Smooth muscle cell (in vitro differentiated cells): ENCODE results near the gene ATP8B1. TPM values are rescaled to one million over a fixed set of nuclear protein-coding genes. Genes with fewer than 3 reads are reported as not detected.
A peak's percentile ranks its signal among the peaks of the same experiment; 100 is the strongest.

Experiments
- DNase-seq: peaks from one replicate; lab custom pipeline; 2025; ENCODE audit not compliant: unreplicated experiment; lab: John Stamatoyannopoulos, UW
- H2AFZ ChIP-seq: fragments of 200-600 bp; sonication (generic); 2 replicates; pipeline ENCODE4 v1.6.0; 2016; ENCODE audit warnings: antibody characterized with exemption, low read depth, mild to moderate bottlenecking
- H3F3A ChIP-seq: fragments of 200-600 bp; sonication (generic); 2 replicates; pipeline ENCODE4 v1.6.0; 2017; ENCODE audit warnings: antibody characterized with exemption, low read depth
- H3K27ac ChIP-seq: fragments of 200-600 bp; sonication (generic); 2 replicates; pipeline ENCODE4 v1.5.1; 2016; ENCODE audit warnings: low read depth, mild to moderate bottlenecking
- H3K27me3 ChIP-seq: fragments of 200-600 bp; sonication (generic); 2 replicates; pipeline ENCODE4 v1.6.1; 2016; ENCODE audit warnings: low read depth, mild to moderate bottlenecking
- H3K36me3 ChIP-seq: fragments of 200-600 bp; sonication (generic); 2 replicates; pipeline ENCODE4 v1.5.1; 2016; ENCODE audit warnings: low read depth
- H3K4me1 ChIP-seq: fragments of 200-600 bp; sonication (generic); 2 replicates; pipeline ENCODE4 v1.5.1; 2016; ENCODE audit warnings: low read depth
- H3K4me2 ChIP-seq: fragments of 200-600 bp; sonication (generic); 2 replicates; pipeline ENCODE4 v1.6.0; 2016; ENCODE audit warnings: mild to moderate bottlenecking
- H3K4me3 ChIP-seq: fragments of 200-600 bp; sonication (generic); 2 replicates; pipeline ENCODE4 v1.5.1; 2016; ENCODE audit warnings: mild to moderate bottlenecking
- H3K79me2 ChIP-seq: fragments of 200-600 bp; sonication (generic); 2 replicates; pipeline ENCODE4 v1.6.0; 2016; ENCODE audit warnings: low read depth, mild to moderate bottlenecking
- H3K9ac ChIP-seq: fragments of 200-600 bp; sonication (generic); 2 replicates; pipeline ENCODE4 v1.6.0; 2016; ENCODE audit warnings: low read depth
- H3K9me3 ChIP-seq: fragments of 200-600 bp; sonication (generic); replicated peaks from 2 replicates; pipeline ENCODE4 v1.5.1; 2016; ENCODE audit warnings: low read depth
- H4K20me1 ChIP-seq: fragments of 200-600 bp; sonication (generic); 2 replicates; pipeline ENCODE4 v1.6.0; 2016; ENCODE audit warnings: low read depth
- CTCF ChIP-seq: fragments of 200-600 bp; sonication (generic); IDR thresholded peaks from 2 replicates; pipeline ENCODE4 v1.5.1; 2017; ENCODE audit warnings: borderline replicate concordance, mild to moderate bottlenecking, antibody characterized with exemption; ENCODE audit not compliant: insufficient read depth, poor library complexity, severe bottlenecking
- WGBS: methylation state at CpG from one replicate; pipeline ENCODE4 v1.1.7; 2016; ENCODE audit warnings: low lambda C conversion rate; 5-methylcytosine and 5-hydroxymethylcytosine counted together
- polyA plus RNA-seq: library from polyadenylated mRNA; unstranded; fragments of >200 nt; fragmentation: Nextera tagmentation; extraction: Ambion mirVana; gene quantifications from 2 replicates; pipeline ENCODE4 v1.2.1, GENCODE V29; 2016
- total RNA-seq: library from RNA; depleted of rRNA; stranded (reverse); fragments of >200 nt; gene quantifications from 2 replicates; pipeline ENCODE4 v1.2.3, GENCODE V29; 2014

The ATP8B1 gene
- total and polyA plus RNA-seq, 2 experiments from 2014 or later = 1.1 to 6.1 TPM

GRCh38 chr18:57767259-57768050 is 35.7 kb downstream of the ATP8B1 start:
- Histone ChIP-seq H3K79me2 (no peaks in the 10 kb centered on the region), H2AFZ (no peak overlapping the region), H3K9me3 (no peaks in the 10 kb centered on the region), H3K4me2 (peak overlapping the region; percentile 36), H3F3A (no peaks in the 10 kb centered on the region), H3K27ac (no peak overlapping the region), H3K36me3 (no peaks in the 10 kb centered on the region), H3K27me3 (no peaks in the 10 kb centered on the region), H3K4me3 (no peak overlapping the region), H3K9ac (no peak overlapping the region), H3K4me1 (no peaks in the 10 kb centered on the region), H4K20me1 (no peaks in the 10 kb centered on the region)
- WGBS = 81% methylated on average over 12 of the region's 12 CpGs
- no peak for DNase-seq
- TF ChIP-seq CTCF = no peak

- Histone ChIP-seq H3K4me3 (no peak overlapping the region), H3K79me2 (no peaks in the 10 kb centered on the region), H3K27me3 (no peaks in the 10 kb centered on the region), H3K27ac (no peak overlapping the region), H3K9me3 (no peaks in the 10 kb centered on the region), H3K9ac (no peak overlapping the region), H3K4me2 (no peak overlapping the region), H2AFZ (no peak overlapping the region), H3K36me3 (no peaks in the 10 kb centered on the region), H3K4me1 (no peaks in the 10 kb centered on the region), H3F3A (no peaks in the 10 kb centered on the region), H4K20me1 (no peaks in the 10 kb centered on the region)
- no peak for TF ChIP-seq CTCF
- no peak for DNase-seq
- 95% methylated on average over 2 of the region's 2 CpGs for WGBS
Observed at GRCh38 chr18:57764995-57765394, 38.1 kb downstream of the ATP8B1 start.

GRCh38 chr18:57764087-57764486 is 39.0 kb downstream of the ATP8B1 start:
- Histone ChIP-seq H3K36me3 (no peaks in the 10 kb centered on the region), H3K79me2 (no peaks in the 10 kb centered on the region), H4K20me1 (no peaks in the 10 kb centered on the region), H2AFZ (no peak overlapping the region), H3F3A (no peaks in the 10 kb centered on the region), H3K4me3 (no peak overlapping the region), H3K4me2 (no peak overlapping the region), H3K27me3 (no peaks in the 10 kb centered on the region), H3K9ac (no peak overlapping the region), H3K27ac (no peak overlapping the region), H3K4me1 (no peaks in the 10 kb centered on the region), H3K9me3 (no peaks in the 10 kb centered on the region)
- DNase-seq = no peak
- no peak for TF ChIP-seq CTCF
- 90% methylated on average over 8 of the region's 8 CpGs for WGBS

- H3K36me3 ChIP-seq = no peaks in the 10 kb centered on the region
- no peaks in the 10 kb centered on the region for H3F3A ChIP-seq
- DNase-seq = no peak
- no peak overlapping the region for H3K4me2 ChIP-seq
- no peak overlapping the region for H3K27ac ChIP-seq
- no peak overlapping the region for H3K9ac ChIP-seq
- 69% methylated on average over 2 of the region's 2 CpGs for WGBS
- H4K20me1 ChIP-seq = no peaks in the 10 kb centered on the region
- H2AFZ ChIP-seq = no peak overlapping the region
- H3K79me2 ChIP-seq = no peaks in the 10 kb centered on the region
- TF ChIP-seq CTCF = no peak
- no peaks in the 10 kb centered on the region for H3K4me1 ChIP-seq
- no peaks in the 10 kb centered on the region for H3K27me3 ChIP-seq
- no peaks in the 10 kb centered on the region for H3K9me3 ChIP-seq
- no peak overlapping the region for H3K4me3 ChIP-seq
Observed at GRCh38 chr18:57762686-57763085, 40.4 kb downstream of the ATP8B1 start.
